ENCODE results near the gene IGFBP3. TPM values are rescaled to one million over a fixed set of nuclear protein-coding genes. Genes with fewer than 3 reads are reported as not detected.

Gene IGFBP3
- total RNA-seq, 1 experiment from 2014 or later, result 2.9 TPM

GRCh38 chr7:45911311-45911710 lies 9.8 kb downstream of the IGFBP3 start:
- no peaks in the 10 kb centered on the region for H3K36me3 Mint-ChIP-seq
- H3K27me3 Mint-ChIP-seq (ENCODE audit: low read depth), result no peaks in the 10 kb centered on the region; the same call in 1 of the 2 replicates
- H3K27ac Mint-ChIP-seq, result no peak overlapping the region
- TF ChIP-seq ZNF281 (CRISPR knock-in tag; IDR thresholded peaks at IDR 0.05), result no peak
- TF ChIP-seq OVOL2 (CRISPR knock-in tag; IDR thresholded peaks at IDR 0.05; ENCODE audit: borderline replicate concordance), result no peak
- no peak for TF ChIP-seq NR2C2 (CRISPR knock-in tag; IDR thresholded peaks at IDR 0.05)
- TF ChIP-seq ZNF232 (CRISPR knock-in tag; IDR thresholded peaks at IDR 0.05), result no peak
- TF ChIP-seq AFF4 (CRISPR knock-in tag; IDR thresholded peaks at IDR 0.05; ENCODE audit: borderline replicate concordance), result no peak
- TF ChIP-seq ZNF512 (CRISPR knock-in tag; IDR thresholded peaks at IDR 0.05; ENCODE audit: borderline replicate concordance), result no peak
- TF ChIP-seq CREM (CRISPR knock-in tag; IDR thresholded peaks at IDR 0.05), result no peak
- TF ChIP-seq ZNF138 (CRISPR knock-in tag; conservative IDR thresholded peaks at IDR 0.05), result no peak
- no peak for TF ChIP-seq ATF6 (CRISPR knock-in tag; IDR thresholded peaks at IDR 0.05)
- no peak for TF ChIP-seq GTF2I (CRISPR knock-in tag; conservative IDR thresholded peaks at IDR 0.05)
- TF ChIP-seq ETV6 (CRISPR knock-in tag; IDR thresholded peaks at IDR 0.05), result no peak
- no peak for TF ChIP-seq CTCF (IDR thresholded peaks at IDR 0.05)
- no peak for TF ChIP-seq RORB (CRISPR knock-in tag; IDR thresholded peaks at IDR 0.05)
- TF ChIP-seq ZNF263 (CRISPR knock-in tag; IDR thresholded peaks at IDR 0.05; ENCODE audit: low read depth), result no peak
- ATAC-seq (peak; percentile 63; the same call in 1 of the 2 replicates), DNase-seq (ENCODE audit: low spot score) (no peak)
- no peaks in the 10 kb centered on the region for H3K9me3 Mint-ChIP-seq
- ChIA-PET CTCF (interaction anchor here (0.9 kb wide), 1 partner anchor 12 kb away, joined by 3 read pairs; no protein-coding TSS in a partner anchor), POLR2A (no interaction called here)
- peaks cover 1% of the 10 kb centered on the region; the same call in 1 of the 2 replicates for H3K4me1 Mint-ChIP-seq
- H3K4me3 Mint-ChIP-seq, result no peak overlapping the region
